ENCODE results near the gene NBEA.

GRCh38 chr13:35552172-35552844 is 610.2 kb downstream of the NBEA start:
- no peak for TF ChIP-seq CTCF (IDR thresholded peaks at IDR 0.05; ENCODE audit: poor library complexity)
- TF ChIP-seq EZH2 (IDR thresholded peaks at IDR 0.05; ENCODE audit: borderline replicate concordance), result no peak
- TF ChIP-seq EZH2phosphoT487 (IDR thresholded peaks at IDR 0.05; ENCODE audit: low read depth, severe bottlenecking, unreplicated experiment), result no peak

Measured in hepatocyte (in vitro differentiated cells).